WTC11 (cell line): Measurements from ENCODE around the gene PIGK.

Source experiments
- ELF4 ChIP-seq: sonication (generic); formaldehyde crosslinking; IDR thresholded peaks from 2 replicates; pipeline ENCODE4 v1.8.1; 2022; ENCODE audit warnings: low read depth, mild to moderate bottlenecking, moderate library complexity, missing genetic modification reagents
- FOXJ3 ChIP-seq: sonication (generic); formaldehyde crosslinking; IDR thresholded peaks from 2 replicates; pipeline ENCODE4 v1.9.0; 2021; ENCODE audit warnings: missing genetic modification reagents, mild to moderate bottlenecking, borderline replicate concordance
- FOXP1 ChIP-seq: sonication (generic); formaldehyde crosslinking; IDR thresholded peaks from 2 replicates; pipeline ENCODE4 v1.8.0; 2022; ENCODE audit warnings: missing genetic modification reagents, mild to moderate bottlenecking, moderate library complexity, borderline replicate concordance
- IRF2 ChIP-seq: sonication (generic); formaldehyde crosslinking; IDR thresholded peaks from 2 replicates; pipeline ENCODE4 v1.8.0; 2022; ENCODE audit warnings: low read depth, missing genetic modification reagents, borderline replicate concordance
- NR2C2 ChIP-seq: sonication (generic); formaldehyde crosslinking; IDR thresholded peaks from 2 replicates; pipeline ENCODE4 v1.8.0; 2022; ENCODE audit warnings: mild to moderate bottlenecking, missing genetic modification reagents
- SMAD3 ChIP-seq: sonication (generic); formaldehyde crosslinking; IDR thresholded peaks from 2 replicates; pipeline ENCODE4 v1.8.0; 2022; ENCODE audit warnings: missing genetic modification reagents, mild to moderate bottlenecking, borderline replicate concordance
- TCF7 ChIP-seq: sonication (generic); formaldehyde crosslinking; IDR thresholded peaks from 2 replicates; pipeline ENCODE4 v1.8.0; 2022; ENCODE audit warnings: mild to moderate bottlenecking, low read depth, missing genetic modification reagents, moderate library complexity
- TF ChIP-seq, protein P1 (sequence below): fragments of 200-600 bp; IDR thresholded peaks from 2 replicates; pipeline ENCODE4 v1.8.0; 2022; ENCODE audit warnings: antibody characterized with exemption
- TF ChIP-seq, protein P2 (sequence below): fragments of 250-450 bp; sonication (Bioruptor Pico); IDR thresholded peaks from 2 replicates; pipeline ENCODE4 v1.9.0; 2021; ENCODE audit warnings: mild to moderate bottlenecking
- TF ChIP-seq, protein P3 (sequence below): fragments of 250-450 bp; sonication (Bioruptor Pico); IDR thresholded peaks from 2 replicates; pipeline ENCODE4 v1.9.0; 2021; ENCODE audit warnings: mild to moderate bottlenecking, borderline replicate concordance
- TF ChIP-seq, protein P4 (sequence below): sonication (generic); formaldehyde crosslinking; IDR thresholded peaks from 2 replicates; pipeline ENCODE4 v1.8.0; 2023; ENCODE audit warnings: mild to moderate bottlenecking, missing genetic modification reagents
- TF ChIP-seq, protein P5 (sequence below): sonication (generic); formaldehyde crosslinking; IDR thresholded peaks from 2 replicates; pipeline ENCODE4 v1.8.1; 2022; ENCODE audit warnings: missing genetic modification reagents, borderline replicate concordance
- TF ChIP-seq, protein P6 (sequence below): sonication (generic); formaldehyde crosslinking; IDR thresholded peaks from 2 replicates; pipeline ENCODE4 v1.8.0; 2022; ENCODE audit warnings: mild to moderate bottlenecking, missing genetic modification reagents
- TF ChIP-seq, protein P7 (sequence below): sonication (generic); formaldehyde crosslinking; IDR thresholded peaks from 2 replicates; pipeline ENCODE4 v1.8.1; 2023; ENCODE audit warnings: mild to moderate bottlenecking, moderate library complexity, missing genetic modification reagents

DNA sequence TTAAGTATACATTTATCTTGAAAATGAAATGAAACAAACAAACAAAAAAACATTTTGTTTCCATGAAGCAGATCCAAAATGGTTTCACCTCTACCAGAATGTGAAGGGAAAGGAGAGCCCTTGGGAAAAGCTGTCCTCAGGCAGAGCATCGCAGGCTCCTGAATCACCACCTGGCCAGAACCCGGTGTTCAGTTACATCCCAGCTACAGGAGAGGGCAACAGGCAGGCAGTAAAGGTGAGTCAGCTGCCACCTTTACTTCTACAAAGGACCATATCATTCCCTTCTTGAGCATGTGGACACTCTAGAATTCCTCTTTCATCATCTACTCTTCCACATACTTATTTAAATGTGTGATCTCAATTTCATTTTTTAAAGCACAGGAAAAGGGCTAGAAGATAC is 151.2 kb downstream of the PIGK start:
- no peak for TF ChIP-seq ELF4 (CRISPR knock-in tag)
- TF ChIP-seq TCF7 (CRISPR knock-in tag): no peak
- TF ChIP-seq, protein P1, sequence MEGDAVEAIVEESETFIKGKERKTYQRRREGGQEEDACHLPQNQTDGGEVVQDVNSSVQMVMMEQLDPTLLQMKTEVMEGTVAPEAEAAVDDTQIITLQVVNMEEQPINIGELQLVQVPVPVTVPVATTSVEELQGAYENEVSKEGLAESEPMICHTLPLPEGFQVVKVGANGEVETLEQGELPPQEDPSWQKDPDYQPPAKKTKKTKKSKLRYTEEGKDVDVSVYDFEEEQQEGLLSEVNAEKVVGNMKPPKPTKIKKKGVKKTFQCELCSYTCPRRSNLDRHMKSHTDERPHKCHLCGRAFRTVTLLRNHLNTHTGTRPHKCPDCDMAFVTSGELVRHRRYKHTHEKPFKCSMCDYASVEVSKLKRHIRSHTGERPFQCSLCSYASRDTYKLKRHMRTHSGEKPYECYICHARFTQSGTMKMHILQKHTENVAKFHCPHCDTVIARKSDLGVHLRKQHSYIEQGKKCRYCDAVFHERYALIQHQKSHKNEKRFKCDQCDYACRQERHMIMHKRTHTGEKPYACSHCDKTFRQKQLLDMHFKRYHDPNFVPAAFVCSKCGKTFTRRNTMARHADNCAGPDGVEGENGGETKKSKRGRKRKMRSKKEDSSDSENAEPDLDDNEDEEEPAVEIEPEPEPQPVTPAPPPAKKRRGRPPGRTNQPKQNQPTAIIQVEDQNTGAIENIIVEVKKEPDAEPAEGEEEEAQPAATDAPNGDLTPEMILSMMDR: no peak
- TF ChIP-seq, protein P2, sequence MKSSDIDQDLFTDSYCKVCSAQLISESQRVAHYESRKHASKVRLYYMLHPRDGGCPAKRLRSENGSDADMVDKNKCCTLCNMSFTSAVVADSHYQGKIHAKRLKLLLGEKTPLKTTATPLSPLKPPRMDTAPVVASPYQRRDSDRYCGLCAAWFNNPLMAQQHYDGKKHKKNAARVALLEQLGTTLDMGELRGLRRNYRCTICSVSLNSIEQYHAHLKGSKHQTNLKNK (CRISPR knock-in tag): no peak
- TF ChIP-seq FOXJ3 (CRISPR knock-in tag): no peak
- no peak for TF ChIP-seq SMAD3
- TF ChIP-seq, protein P3, sequence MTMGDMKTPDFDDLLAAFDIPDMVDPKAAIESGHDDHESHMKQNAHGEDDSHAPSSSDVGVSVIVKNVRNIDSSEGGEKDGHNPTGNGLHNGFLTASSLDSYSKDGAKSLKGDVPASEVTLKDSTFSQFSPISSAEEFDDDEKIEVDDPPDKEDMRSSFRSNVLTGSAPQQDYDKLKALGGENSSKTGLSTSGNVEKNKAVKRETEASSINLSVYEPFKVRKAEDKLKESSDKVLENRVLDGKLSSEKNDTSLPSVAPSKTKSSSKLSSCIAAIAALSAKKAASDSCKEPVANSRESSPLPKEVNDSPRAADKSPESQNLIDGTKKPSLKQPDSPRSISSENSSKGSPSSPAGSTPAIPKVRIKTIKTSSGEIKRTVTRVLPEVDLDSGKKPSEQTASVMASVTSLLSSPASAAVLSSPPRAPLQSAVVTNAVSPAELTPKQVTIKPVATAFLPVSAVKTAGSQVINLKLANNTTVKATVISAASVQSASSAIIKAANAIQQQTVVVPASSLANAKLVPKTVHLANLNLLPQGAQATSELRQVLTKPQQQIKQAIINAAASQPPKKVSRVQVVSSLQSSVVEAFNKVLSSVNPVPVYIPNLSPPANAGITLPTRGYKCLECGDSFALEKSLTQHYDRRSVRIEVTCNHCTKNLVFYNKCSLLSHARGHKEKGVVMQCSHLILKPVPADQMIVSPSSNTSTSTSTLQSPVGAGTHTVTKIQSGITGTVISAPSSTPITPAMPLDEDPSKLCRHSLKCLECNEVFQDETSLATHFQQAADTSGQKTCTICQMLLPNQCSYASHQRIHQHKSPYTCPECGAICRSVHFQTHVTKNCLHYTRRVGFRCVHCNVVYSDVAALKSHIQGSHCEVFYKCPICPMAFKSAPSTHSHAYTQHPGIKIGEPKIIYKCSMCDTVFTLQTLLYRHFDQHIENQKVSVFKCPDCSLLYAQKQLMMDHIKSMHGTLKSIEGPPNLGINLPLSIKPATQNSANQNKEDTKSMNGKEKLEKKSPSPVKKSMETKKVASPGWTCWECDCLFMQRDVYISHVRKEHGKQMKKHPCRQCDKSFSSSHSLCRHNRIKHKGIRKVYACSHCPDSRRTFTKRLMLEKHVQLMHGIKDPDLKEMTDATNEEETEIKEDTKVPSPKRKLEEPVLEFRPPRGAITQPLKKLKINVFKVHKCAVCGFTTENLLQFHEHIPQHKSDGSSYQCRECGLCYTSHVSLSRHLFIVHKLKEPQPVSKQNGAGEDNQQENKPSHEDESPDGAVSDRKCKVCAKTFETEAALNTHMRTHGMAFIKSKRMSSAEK (CRISPR knock-in tag): no peak
- TF ChIP-seq, protein P4, sequence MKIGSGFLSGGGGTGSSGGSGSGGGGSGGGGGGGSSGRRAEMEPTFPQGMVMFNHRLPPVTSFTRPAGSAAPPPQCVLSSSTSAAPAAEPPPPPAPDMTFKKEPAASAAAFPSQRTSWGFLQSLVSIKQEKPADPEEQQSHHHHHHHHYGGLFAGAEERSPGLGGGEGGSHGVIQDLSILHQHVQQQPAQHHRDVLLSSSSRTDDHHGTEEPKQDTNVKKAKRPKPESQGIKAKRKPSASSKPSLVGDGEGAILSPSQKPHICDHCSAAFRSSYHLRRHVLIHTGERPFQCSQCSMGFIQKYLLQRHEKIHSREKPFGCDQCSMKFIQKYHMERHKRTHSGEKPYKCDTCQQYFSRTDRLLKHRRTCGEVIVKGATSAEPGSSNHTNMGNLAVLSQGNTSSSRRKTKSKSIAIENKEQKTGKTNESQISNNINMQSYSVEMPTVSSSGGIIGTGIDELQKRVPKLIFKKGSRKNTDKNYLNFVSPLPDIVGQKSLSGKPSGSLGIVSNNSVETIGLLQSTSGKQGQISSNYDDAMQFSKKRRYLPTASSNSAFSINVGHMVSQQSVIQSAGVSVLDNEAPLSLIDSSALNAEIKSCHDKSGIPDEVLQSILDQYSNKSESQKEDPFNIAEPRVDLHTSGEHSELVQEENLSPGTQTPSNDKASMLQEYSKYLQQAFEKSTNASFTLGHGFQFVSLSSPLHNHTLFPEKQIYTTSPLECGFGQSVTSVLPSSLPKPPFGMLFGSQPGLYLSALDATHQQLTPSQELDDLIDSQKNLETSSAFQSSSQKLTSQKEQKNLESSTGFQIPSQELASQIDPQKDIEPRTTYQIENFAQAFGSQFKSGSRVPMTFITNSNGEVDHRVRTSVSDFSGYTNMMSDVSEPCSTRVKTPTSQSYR: no peak
- TF ChIP-seq, protein P5, sequence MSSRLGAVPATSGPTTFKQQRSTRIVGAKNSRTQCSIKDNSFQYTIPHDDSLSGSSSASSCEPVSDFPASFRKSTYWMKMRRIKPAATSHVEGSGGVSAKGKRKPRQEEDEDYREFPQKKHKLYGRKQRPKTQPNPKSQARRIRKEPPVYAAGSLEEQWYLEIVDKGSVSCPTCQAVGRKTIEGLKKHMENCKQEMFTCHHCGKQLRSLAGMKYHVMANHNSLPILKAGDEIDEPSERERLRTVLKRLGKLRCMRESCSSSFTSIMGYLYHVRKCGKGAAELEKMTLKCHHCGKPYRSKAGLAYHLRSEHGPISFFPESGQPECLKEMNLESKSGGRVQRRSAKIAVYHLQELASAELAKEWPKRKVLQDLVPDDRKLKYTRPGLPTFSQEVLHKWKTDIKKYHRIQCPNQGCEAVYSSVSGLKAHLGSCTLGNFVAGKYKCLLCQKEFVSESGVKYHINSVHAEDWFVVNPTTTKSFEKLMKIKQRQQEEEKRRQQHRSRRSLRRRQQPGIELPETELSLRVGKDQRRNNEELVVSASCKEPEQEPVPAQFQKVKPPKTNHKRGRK: no peak
- TF ChIP-seq, protein P6, sequence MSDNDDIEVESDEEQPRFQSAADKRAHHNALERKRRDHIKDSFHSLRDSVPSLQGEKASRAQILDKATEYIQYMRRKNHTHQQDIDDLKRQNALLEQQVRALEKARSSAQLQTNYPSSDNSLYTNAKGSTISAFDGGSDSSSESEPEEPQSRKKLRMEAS (CRISPR knock-in tag): no peak
- TF ChIP-seq, protein P7, sequence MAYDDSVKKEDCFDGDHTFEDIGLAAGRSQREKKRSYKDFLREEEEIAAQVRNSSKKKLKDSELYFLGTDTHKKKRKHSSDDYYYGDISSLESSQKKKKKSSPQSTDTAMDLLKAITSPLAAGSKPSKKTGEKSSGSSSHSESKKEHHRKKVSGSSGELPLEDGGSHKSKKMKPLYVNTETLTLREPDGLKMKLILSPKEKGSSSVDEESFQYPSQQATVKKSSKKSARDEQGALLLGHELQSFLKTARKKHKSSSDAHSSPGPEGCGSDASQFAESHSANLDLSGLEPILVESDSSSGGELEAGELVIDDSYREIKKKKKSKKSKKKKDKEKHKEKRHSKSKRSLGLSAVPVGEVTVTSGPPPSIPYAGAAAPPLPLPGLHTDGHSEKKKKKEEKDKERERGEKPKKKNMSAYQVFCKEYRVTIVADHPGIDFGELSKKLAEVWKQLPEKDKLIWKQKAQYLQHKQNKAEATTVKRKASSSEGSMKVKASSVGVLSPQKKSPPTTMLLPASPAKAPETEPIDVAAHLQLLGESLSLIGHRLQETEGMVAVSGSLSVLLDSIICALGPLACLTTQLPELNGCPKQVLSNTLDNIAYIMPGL (CRISPR knock-in tag): no peak
- no peak for TF ChIP-seq IRF2
- TF ChIP-seq FOXP1: no peak
- TF ChIP-seq NR2C2: no peak
